GM18868 (cell line): ENCODE measurements around the gene COMMD10.
"Not testable (repeated sequence)": the region's sequence is repeated elsewhere in the genome, so short reads cannot be mapped to it uniquely, and the experiment has no call there.

Experiments used
- ATAC-seq: cut with Tn5 transposase; IDR thresholded peaks from one replicate; pipeline ENCODE4 v1.9.1; 2021; ENCODE audit warnings: mild to moderate bottlenecking, moderate library complexity; ENCODE audit not compliant: unreplicated experiment

Gene COMMD10

DNA sequence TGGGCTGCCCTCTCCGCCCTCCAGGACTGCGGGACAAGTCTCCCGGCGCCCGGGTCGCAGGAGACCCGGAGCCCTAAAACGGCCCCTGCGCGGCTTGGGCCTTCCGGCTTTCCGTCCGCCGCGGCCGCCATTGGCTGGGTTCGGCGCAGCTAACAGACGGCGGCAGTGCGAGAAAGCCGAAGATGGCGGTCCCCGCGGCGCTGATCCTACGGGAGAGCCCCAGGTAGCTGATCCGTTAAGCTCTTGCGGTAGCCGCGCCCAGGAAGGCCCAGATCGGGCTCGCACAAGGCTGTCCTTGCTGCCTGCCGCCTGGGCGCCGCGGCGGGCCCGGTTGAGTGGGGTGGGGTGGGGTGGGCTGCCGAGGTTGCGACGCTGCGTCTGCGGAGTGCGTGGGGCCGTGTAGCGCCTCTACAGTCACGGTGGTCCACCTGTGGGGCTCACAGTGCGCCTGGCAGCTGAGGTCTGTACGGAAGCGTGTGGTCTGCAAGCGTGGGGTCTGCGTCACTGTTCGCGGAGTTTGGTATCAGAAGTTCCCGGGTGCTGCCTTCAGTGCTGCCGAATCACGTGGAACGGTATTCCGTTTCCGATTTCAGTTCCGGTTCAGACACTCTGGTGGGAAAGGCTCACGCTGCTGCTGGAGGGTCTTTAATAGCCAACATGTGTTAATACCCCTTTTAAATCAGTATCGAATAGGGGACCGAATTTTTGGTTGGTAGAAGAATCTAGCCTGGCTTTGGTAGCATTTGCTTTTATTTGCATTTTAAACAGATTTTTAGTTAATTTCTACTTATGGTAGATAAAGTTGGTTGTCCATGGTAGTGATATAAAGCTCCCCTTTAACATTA lies at the start of gene COMMD10:
Gene COMMD10, plus strand, starts transcription at position 155 of the 845 bp plus-strand sequence.
- peak; percentile 93 for ATAC-seq

DNA sequence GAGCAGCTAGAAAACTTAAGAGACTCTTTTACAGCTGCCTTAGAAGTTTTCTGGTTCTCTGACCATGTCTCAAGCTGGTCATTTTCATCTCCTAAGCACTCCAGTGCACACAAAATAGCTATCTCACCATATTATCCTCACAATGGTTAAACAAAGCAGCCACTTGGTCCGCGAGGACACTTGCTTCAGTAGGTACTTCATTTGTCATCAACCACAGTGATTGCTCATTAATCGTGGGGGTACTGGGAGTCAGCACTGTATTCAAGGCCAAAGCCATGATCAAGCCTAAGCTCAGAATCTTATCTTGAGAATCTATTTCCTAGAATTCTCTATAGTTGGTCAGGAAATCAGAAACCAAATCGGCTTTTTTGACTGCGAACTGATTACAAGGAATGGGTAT lies 49.7 kb upstream of the COMMD10 start:
- no peak for ATAC-seq

- ATAC-seq, result peak; percentile 47
Observed at GRCh38 chr5:116037236-116037822, 47.5 kb upstream of the COMMD10 start.

DNA sequence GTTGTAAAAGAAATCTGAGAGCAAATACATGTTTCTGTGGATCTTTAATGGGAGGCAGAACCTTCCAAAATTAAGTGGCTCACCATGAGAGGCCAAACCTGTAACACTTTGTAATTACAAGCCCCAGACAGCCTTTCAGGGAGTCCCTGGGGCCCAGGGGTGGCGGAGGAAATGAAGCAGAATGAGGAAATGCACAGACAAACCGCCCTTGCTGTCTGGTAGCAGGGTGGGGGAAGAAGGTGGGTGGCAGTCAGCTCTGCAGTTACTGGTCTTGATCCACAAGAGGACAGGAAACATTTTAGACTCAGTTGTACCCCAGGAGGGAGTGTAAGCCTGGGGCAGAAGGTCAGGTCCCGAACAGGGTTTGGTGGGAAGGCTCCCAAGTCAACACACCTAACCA lies 46.0 kb upstream of the COMMD10 start:
- ATAC-seq, result peak; percentile 86

- ATAC-seq, result no peak
Observed at GRCh38 chr5:116042375-116042774, 42.5 kb upstream of the COMMD10 start.

DNA sequence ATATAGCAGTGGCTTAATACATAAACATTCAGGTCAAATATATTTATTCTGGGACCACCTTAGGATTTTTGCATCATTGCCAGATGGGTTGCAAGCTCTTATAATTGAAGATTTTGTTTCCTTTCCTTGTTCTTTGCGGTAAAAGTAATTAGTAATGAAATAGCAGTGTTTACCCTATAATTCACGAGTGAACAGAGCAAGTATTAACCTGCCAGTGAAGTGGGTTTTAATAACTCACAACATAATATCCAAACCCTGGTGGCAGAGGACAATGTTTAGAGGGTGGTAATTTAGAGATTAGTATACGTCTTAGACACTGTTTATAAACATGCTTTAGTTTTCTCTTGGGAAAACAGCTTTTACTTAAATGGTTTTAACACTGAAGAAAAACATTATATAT lies 40.8 kb upstream of the COMMD10 start:
- ATAC-seq, result no peak

DNA sequence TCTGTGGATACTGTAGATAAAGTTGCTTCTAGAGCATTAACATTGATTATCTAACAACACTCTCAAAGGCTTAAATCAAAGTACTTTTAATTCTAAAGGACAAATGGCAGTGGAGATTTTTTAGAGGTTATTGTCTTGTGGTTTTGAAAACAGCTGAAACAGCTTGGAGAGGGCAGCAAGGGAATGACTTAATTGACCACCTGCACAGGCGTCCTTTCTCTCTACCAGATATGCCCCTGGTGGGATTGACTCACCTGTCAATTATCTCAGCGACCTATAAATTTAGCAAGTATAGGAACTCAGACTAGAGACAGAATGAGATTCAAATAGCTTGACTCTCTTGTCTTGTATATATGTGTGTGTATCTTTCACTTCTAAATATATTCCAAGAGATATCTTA lies 39.0 kb upstream of the COMMD10 start:
- no peak for ATAC-seq

- ATAC-seq, result no peak
Observed at GRCh38 chr5:116046261-116046660, 38.6 kb upstream of the COMMD10 start.

- ATAC-seq, result no peak
Observed at GRCh38 chr5:116046823-116047222, 38.0 kb upstream of the COMMD10 start.

DNA sequence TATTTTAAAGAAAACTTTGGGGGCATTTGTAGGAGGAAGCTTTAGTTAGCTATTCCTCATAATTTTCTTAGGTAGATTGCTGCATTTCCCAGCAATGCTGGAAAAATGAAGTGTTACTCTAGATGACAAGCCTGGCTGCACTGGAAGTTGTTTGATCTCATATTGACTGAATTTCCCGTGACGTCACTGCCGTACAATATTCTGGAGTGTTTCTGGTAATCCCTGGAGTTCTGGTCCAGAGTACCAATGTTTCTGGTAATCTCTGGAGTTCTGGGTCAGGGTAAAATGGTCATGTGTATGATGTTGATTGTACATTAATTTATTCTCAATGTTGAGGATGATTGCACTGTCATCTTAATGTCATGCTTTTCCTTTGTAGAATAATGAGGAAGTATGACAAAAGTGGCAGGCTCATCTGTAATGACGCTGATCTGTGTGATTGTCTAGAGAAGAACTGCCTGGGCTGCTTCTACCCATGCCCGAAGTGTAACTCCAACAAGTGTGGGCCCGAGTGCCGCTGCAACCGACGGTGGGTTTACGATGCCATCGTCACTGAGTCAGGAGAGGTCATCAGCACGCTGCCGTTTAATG lies 26.4 kb upstream of the COMMD10 start:
- no peak for ATAC-seq

- ATAC-seq, result no peak
Observed at GRCh38 chr5:116062352-116062751, 22.5 kb upstream of the COMMD10 start.

- no peak for ATAC-seq
Observed at GRCh38 chr5:116063950-116064349, 20.9 kb upstream of the COMMD10 start.

- peak; percentile 57 for ATAC-seq
Observed at GRCh38 chr5:116068028-116068632, 16.7 kb upstream of the COMMD10 start.

- no peak for ATAC-seq
Observed at GRCh38 chr5:116071211-116071610, 13.6 kb upstream of the COMMD10 start.

- ATAC-seq, result no peak
Observed at GRCh38 chr5:116075191-116075831, 9.5 kb upstream of the COMMD10 start.

DNA sequence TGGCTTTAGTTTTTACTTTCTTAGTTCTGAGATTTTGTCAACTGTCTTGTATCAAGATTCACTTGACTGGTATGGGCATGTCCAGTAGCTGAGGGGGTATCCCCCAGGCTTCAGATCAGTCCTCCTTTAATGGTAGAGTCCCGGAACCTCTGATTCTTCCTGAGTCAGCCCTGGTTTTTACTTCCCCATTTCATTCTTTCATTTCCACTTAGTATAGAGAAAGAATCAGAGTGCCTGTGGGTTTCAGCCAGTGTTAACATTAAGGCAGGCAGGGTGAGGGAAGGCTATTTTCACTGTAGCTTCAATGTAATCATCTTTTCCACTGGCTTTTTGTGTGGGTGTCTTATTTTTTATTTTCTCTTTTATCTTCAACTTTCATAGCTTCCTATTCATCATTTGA lies 8.3 kb upstream of the COMMD10 start:
- ATAC-seq, result peak; percentile 99

GRCh38 chr5:116078199-116078598 lies 6.6 kb upstream of the COMMD10 start:
- no peak for ATAC-seq

DNA sequence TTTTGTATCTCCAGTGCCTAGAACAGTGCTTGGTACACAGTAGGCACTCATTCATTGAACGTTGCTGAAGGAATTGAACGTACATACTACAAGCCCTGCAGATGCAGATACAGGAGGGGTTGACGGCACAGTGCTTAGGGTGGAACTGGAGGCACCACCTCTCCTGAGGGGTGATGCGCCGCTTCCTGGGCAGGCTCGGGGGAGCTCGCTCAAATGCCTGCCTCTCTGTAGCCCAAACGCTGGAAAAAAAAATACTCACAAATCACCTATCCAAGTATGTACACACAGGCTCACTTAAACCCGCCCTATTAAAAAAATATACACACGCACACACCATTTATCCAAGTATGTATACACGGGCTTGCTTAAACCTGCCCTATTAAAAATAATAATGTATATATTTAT lies 536 bp upstream of the COMMD10 start:
- ATAC-seq, result peak; percentile 27

- not testable (repeated sequence) for ATAC-seq
Observed at GRCh38 chr5:116086309-116086708, 1.5 kb downstream of the COMMD10 start.

GRCh38 chr5:116088062-116088461 lies 3.2 kb downstream of the COMMD10 start:
- ATAC-seq, result no peak

DNA sequence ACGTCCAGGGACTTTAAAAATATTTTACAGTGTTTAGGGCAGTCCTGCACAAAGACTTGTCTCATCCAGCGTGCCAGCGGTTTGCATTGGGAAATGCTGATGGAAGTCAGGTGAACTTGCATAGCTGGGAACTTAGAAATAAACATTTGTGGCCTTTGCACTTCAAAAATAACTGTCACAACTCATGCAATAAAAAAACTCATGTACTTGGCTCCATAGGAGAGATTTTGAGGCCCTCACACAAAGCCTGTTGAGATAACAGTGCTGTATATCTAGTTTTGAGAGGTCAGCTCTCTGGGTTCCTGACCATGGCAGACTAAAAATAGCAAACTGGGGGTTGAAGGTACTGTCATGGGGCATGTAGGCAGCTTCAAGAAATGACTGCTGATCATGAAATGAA lies 5.5 kb downstream of the COMMD10 start:
- no peak for ATAC-seq
